GM12864 (cell line): ENCODE results near the gene ANAPC4.

ENCODE experiments used
- DNase-seq: peaks from one replicate; pipeline ENCODE4 v3.0.0-alpha.2; 2011; ENCODE audit warnings: low read depth
- H3K4me3 ChIP-seq: 2 replicates; pipeline ENCODE4 v1.5.1; 2011; ENCODE audit warnings: mild to moderate bottlenecking, low read depth, low read length, control low read depth
- TF ChIP-seq, protein P1 (sequence below): IDR thresholded peaks from 2 replicates; pipeline ENCODE4 v1.5.1; 2011; ENCODE audit warnings: low read depth, mild to moderate bottlenecking, moderate library complexity, low read length, control low read depth, inconsistent platforms; ENCODE audit errors: missing control alignments

The ANAPC4 gene

DNA sequence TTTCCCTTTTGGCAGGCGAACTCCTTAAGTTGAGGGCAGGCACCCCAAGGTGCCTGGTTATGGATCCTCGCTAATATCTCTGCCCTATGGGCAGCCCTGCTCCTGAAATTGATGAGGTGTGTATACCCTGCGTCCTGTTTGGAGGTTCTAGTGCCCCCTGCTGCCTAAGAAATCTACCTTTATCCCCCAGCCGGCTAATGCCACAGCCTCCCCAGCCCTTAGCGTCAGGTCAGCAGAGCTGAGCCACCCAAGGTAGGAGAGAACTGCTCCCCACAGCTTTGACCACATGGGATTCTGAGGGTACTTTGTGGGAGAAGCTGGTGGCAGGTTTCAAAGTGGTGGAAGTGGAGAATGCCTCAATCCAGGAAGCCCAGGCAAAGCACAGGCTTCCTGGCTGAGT is 50.8 kb downstream of the ANAPC4 start:
- no peak for DNase-seq
- H3K4me3 ChIP-seq, result no peak overlapping the region
- TF ChIP-seq, protein P1, sequence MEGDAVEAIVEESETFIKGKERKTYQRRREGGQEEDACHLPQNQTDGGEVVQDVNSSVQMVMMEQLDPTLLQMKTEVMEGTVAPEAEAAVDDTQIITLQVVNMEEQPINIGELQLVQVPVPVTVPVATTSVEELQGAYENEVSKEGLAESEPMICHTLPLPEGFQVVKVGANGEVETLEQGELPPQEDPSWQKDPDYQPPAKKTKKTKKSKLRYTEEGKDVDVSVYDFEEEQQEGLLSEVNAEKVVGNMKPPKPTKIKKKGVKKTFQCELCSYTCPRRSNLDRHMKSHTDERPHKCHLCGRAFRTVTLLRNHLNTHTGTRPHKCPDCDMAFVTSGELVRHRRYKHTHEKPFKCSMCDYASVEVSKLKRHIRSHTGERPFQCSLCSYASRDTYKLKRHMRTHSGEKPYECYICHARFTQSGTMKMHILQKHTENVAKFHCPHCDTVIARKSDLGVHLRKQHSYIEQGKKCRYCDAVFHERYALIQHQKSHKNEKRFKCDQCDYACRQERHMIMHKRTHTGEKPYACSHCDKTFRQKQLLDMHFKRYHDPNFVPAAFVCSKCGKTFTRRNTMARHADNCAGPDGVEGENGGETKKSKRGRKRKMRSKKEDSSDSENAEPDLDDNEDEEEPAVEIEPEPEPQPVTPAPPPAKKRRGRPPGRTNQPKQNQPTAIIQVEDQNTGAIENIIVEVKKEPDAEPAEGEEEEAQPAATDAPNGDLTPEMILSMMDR, result no peak

DNA sequence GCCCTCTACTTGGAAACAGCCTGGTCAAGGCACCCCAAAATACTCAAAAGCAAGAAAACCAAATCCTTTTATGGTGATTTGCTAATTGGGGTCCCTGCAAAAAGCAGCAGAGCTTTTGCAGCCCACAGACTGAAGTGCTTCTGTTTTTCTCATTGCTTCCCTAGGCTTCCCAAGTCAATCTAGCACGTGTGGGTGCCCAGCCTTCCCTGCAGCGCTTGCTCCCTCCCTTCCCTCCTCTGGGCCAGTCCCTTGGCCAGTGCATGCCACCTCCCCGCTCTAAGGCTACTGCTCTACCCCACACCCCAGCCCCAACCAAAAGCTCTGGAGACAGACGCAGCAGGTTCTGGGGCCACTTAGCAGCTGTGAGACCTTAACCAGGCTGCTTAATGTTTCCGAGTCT is 53.6 kb downstream of the ANAPC4 start:
- no peak overlapping the region for H3K4me3 ChIP-seq
- no peak for DNase-seq
- TF ChIP-seq, protein P1, result no peak

DNA sequence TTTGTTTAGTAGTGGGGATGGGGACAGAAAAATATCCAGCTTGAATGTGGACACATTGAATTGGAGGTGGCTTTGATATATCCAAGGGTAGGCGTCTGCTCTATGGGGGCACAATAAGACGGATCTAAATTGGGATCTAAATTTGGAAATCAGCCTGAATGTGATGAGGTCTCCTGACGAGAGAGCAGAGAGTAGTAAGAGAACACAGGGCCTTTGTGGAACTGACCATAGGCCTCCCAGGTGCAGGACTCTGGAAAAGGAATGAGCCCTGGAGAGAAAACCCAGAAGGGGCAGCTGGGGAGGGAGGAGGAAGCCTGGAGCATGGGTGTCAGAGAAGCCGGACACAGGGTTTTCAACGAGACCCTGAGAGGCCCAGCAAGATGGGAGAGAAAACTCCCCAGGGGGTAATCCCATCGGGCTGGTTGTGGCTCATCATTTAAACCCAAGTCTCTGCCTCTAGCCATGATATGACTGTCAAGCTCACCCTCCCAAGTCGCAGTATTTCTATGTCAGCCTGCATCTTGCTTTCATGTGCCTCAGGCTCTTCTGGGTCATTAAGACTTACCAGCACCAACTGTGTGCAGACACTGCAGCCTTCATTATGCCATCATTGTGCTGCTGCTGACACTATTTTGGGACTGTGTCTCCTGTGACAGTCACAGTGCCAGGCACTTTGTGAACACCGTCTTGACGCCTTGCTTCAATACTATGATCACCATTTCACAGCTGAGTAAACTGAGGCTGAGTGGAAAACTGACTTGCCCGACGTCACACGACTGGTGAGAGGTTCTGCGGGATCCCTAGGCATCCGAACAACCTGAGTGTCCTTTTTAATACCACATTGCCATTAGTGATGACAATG is 57.1 kb downstream of the ANAPC4 start:
- TF ChIP-seq, protein P1, result no peak
- no peak for DNase-seq
- no peak overlapping the region for H3K4me3 ChIP-seq

DNA sequence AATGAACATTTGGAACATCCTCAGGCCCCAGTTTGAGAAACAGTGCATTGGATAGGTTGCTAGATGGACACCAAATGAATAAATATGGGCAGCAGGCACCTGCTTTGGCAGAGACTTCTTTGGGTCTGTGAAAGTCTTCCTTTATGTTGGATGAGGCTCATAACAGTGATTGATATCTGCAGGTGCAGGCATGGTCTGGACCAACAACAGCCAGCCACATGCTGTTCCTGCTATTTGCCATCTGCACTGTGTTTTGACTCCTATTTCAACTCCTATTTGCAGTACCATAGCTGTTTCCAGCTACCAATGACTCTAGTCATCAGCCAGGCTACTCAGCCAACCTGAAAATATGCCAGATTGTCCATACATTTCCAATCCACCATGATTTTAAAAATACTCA is 60.9 kb downstream of the ANAPC4 start:
- TF ChIP-seq, protein P1, result no peak
- no peak for DNase-seq
- no peak overlapping the region for H3K4me3 ChIP-seq

DNA sequence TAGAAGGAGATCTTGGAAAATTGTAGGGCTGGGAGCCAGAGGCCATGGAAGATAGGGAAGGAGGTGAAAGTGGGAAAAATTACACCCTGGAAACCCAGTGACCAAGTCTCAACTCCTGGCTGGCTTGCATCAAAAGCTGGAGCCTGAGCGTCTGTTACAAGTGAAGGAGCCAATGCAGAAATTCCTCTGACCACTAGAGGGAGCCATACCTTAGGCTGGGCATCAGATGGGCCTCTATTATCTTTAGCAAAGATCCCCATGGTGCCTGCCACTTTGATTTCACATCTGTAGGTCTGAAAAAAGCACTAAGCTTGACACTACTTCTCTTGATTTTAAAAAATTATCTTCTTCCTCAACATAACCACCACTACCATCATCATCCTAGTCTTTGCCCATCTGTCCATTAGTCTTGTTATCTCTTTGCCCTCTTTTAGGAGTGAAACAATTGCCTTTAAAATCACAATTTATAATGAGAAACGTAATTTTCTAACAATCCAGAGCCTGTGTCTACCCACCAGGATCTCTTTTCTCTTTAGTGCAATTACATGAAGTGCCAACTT is 62.9 kb downstream of the ANAPC4 start:
- TF ChIP-seq, protein P1, result peak; percentile 97
- DNase-seq, result peak; percentile 21
- no peak overlapping the region for H3K4me3 ChIP-seq

DNA sequence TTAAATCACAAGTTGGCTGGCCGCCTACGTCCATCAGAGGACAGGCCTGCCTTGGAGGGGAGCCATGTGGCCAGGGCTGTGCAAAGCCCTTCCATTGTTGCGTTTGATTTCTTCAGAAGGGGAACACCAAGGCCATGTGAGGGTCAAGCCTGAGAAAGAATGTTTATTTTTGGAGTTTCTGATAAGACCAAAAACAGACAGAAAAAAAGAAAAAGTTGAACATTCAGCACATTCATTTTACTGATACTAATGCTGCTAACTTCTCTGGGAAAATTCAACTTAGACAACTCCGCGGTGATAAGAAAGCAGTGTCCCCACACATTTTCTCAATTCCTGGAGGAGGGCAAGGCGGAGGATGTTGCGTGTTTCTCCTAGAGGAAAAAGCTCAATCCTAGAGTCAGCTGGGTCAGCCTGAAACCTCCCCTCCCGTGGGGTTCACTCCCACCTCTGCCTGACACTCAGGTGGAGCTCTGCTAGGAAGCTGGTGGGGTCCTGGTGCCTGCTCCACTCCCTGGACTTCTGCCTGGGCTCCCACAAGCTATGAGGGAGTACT is 63.5 kb downstream of the ANAPC4 start:
- TF ChIP-seq, protein P1, result no peak
- no peak for DNase-seq
- no peak overlapping the region for H3K4me3 ChIP-seq
